B cell (primary cell): ENCODE data around the gene PLEKHA8.

Experiments used
- EZH2 ChIP-seq: IDR thresholded peaks from 2 replicates; pipeline ENCODE4 v1.6.1; 2012; ENCODE audit warnings: borderline replicate concordance, low read depth, mild to moderate bottlenecking, moderate library complexity, low read length; ENCODE audit not compliant: insufficient read depth, poor library complexity, severe bottlenecking
- TF ChIP-seq, protein P1 (sequence below): fragments of 200-600 bp; IDR thresholded peaks from one replicate; pipeline ENCODE4 v1.8.0; 2022; ENCODE audit warnings: antibody characterized with exemption, mild to moderate bottlenecking

GRCh38 chr7:30166155-30166840 lies 138.1 kb downstream of the PLEKHA8 start:
- TF ChIP-seq, protein P1, sequence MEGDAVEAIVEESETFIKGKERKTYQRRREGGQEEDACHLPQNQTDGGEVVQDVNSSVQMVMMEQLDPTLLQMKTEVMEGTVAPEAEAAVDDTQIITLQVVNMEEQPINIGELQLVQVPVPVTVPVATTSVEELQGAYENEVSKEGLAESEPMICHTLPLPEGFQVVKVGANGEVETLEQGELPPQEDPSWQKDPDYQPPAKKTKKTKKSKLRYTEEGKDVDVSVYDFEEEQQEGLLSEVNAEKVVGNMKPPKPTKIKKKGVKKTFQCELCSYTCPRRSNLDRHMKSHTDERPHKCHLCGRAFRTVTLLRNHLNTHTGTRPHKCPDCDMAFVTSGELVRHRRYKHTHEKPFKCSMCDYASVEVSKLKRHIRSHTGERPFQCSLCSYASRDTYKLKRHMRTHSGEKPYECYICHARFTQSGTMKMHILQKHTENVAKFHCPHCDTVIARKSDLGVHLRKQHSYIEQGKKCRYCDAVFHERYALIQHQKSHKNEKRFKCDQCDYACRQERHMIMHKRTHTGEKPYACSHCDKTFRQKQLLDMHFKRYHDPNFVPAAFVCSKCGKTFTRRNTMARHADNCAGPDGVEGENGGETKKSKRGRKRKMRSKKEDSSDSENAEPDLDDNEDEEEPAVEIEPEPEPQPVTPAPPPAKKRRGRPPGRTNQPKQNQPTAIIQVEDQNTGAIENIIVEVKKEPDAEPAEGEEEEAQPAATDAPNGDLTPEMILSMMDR, result no peak
- TF ChIP-seq EZH2, result no peak
